Skeletal muscle tissue (tissue), 4 donors: ENCODE data around the gene FBXO44. TPM values are rescaled to one million over a fixed set of nuclear protein-coding genes. Genes with fewer than 3 reads are reported as not detected.

Experiments
- H3K27ac ChIP-seq: one replicate; pipeline ENCODE4 v1.7.0; 2013; ENCODE audit warnings: mild to moderate bottlenecking, low read depth, low read length, inconsistent platforms
- H3K27me3 ChIP-seq, 3 donors: one replicate each; pipeline ENCODE4 v1.7.0; 2013; ENCODE audit warnings: low read length in 3 of 3; ENCODE audit not compliant: control insufficient read depth in 3 of 3, insufficient read depth in 3 of 3
- H3K36me3 ChIP-seq, 3 donors: one replicate each; pipeline ENCODE4 v1.7.0; 2013; ENCODE audit warnings: low read length in 3 of 3; ENCODE audit not compliant: control insufficient read depth in 3 of 3, insufficient read depth in 3 of 3
- H3K4me1 ChIP-seq, 3 donors: one replicate each; pipeline ENCODE4 v1.7.0; 2013; ENCODE audit warnings: low read length in 3 of 3, mild to moderate bottlenecking in 3 of 3; ENCODE audit not compliant: control insufficient read depth in 3 of 3, insufficient read depth in 3 of 3
- H3K4me3 ChIP-seq, 3 donors: one replicate each; pipeline ENCODE4 v1.7.0; 2013; ENCODE audit warnings: low read length in 3 of 3
- H3K9ac ChIP-seq, 3 donors: one replicate each; pipeline ENCODE4 v1.7.0; 2013; ENCODE audit warnings: low read length in 3 of 3, mild to moderate bottlenecking in 3 of 3, moderate library complexity in 2 of 3, low read depth in 1 of 3
- H3K9me3 ChIP-seq, 3 donors: one replicate each; pipeline ENCODE4 v1.7.0; 2013; ENCODE audit warnings: low read length in 3 of 3; ENCODE audit not compliant: control insufficient read depth in 3 of 3
- total RNA-seq: library from RNA; depleted of rRNA; stranded (reverse); fragments of >200 nt; gene quantifications from one replicate; pipeline ENCODE4 v1.2.3, GENCODE V29; 2014
- donor health status: Osteomylitis.

Gene FBXO44
- total RNA-seq, 1 donor from 2014 or later, result 3.1 TPM

- no peak overlapping the region for H3K27ac ChIP-seq
- H3K27me3 ChIP-seq, result no peaks in the 10 kb centered on the region
- peaks cover 9 to 12% (median 9%) of the 10 kb centered on the region in 3 donors for H3K4me1 ChIP-seq
- no peaks in the 10 kb centered on the region for H3K9me3 ChIP-seq
- no peak overlapping the region for H3K4me3 ChIP-seq
- H3K36me3 ChIP-seq, result no peaks in the 10 kb centered on the region
- no peak overlapping the region for H3K9ac ChIP-seq
Observed at GRCh38 chr1:11682287-11682771, 27.7 kb downstream of the FBXO44 start.

- Histone ChIP-seq H3K9ac (no peak overlapping the region), H3K27ac (no peak overlapping the region), H3K27me3 (peaks cover 0 to 3% (median 0%) of the 10 kb centered on the region in 3 donors), H3K9me3 (no peaks in the 10 kb centered on the region), H3K36me3 (no peaks in the 10 kb centered on the region), H3K4me1 (peaks cover 9 to 12% (median 9%) of the 10 kb centered on the region in 3 donors), H3K4me3 (no peak overlapping the region)
Observed at GRCh38 chr1:11682799-11683198, 28.1 kb downstream of the FBXO44 start.

GRCh38 chr1:11684070-11684469 is 29.4 kb downstream of the FBXO44 start:
- H3K4me1 ChIP-seq, result peaks cover 9 to 12% (median 9%) of the 10 kb centered on the region in 3 donors
- H3K9ac ChIP-seq, result no peak overlapping the region
- H3K9me3 ChIP-seq, result no peaks in the 10 kb centered on the region
- peaks cover 3 to 12% (median 6%) of the 10 kb centered on the region in 3 donors for H3K27me3 ChIP-seq
- H3K36me3 ChIP-seq, result no peaks in the 10 kb centered on the region
- H3K27ac ChIP-seq, result no peak overlapping the region
- no peak overlapping the region for H3K4me3 ChIP-seq

DNA sequence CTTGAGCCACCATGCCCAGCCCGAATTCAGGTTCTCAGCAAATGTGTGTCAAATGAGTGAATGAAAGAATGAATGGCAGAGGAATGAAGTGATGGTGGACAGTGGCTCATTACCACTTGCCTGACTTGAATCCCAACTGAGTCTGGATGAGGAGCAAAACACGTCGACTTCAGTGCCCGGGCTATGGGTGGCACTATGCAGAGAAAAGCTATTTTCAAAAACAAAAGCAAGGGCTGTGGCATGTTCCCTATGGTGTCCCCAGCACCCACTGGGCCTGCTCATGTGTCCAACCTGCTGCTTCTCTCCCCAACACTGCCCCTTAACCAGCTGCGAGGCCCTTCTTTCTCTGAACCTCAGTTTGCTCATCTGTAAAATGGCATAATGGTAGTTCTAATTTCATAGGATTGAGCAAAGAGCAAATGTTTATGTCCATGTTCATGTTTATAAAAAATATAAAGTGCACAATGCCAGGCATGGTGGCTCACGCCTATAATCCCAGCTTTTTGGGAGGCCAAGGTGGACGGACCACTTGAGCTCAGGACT is 30.6 kb downstream of the FBXO44 start:
- Histone ChIP-seq H3K36me3 (no peaks in the 10 kb centered on the region), H3K9ac (no peak overlapping the region), H3K27ac (no peak overlapping the region), H3K9me3 (no peaks in the 10 kb centered on the region), H3K4me3 (no peak overlapping the region), H3K4me1 (peaks cover 7 to 10% (median 7%) of the 10 kb centered on the region in 3 donors), H3K27me3 (peaks cover 11 to 21% (median 15%) of the 10 kb centered on the region in 3 donors)

GRCh38 chr1:11688506-11688905 is 33.8 kb downstream of the FBXO44 start:
- Histone ChIP-seq H3K4me1 (peaks cover 7 to 11% (median 8%) of the 10 kb centered on the region in 3 donors), H3K36me3 (no peaks in the 10 kb centered on the region), H3K27ac (no peak overlapping the region), H3K9ac (no peak overlapping the region), H3K27me3 (peaks cover 38 to 50% (median 41%) of the 10 kb centered on the region in 3 donors), H3K9me3 (no peaks in the 10 kb centered on the region), H3K4me3 (no peak overlapping the region)

DNA sequence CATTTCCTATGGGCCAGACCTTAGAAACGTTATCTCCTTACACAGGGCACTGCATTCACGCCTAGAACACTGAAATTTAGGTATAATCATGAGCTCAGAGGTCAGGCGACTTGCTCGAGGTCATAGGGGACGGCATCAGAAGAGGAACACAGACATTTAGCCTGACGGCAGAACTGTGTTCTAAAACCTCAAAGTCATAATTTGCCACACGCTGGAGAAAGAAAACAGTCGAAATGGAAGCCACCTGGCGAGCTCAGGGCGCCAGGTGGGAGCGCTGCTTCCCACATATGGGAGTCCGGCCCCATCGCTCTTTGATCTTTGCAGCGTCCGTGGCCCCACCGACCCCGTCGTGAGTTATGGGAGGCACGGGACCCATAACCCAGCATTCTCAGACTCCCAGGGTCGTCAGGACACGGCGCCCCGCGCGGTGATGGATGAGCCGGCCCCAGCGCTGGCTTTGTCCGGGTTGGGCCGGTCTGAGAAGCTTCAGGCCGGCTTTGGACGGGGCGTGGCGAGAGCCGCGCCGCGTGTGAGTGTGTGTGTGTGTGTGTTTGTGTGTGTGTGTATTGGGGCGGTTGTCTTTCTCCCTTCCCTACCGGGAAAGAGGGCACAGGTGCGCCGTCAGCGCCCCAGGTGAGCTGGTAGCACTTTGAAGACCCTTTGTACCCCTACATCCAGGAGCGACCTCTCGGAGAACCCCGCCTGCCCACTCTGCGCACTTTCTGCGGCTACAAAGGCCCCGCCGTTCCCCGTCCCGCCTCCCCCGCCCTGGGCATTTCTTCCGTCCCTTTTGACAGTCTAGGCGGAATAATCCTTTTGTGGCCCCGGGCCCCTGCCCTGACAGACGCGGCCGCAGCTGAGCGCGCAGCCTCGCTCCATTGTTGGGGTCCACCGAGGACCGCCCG is 36.0 kb downstream of the FBXO44 start:
- Histone ChIP-seq H3K4me1 (peaks cover 8 to 14% (median 12%) of the 10 kb centered on the region in 3 donors), H3K9ac (no peak overlapping the region), H3K36me3 (no peaks in the 10 kb centered on the region), H3K27me3 (peaks cover 55 to 67% (median 57%) of the 10 kb centered on the region in 3 donors), H3K4me3 (peak overlapping the region in 1 of 3 donors; percentile 6), H3K27ac (no peak overlapping the region), H3K9me3 (no peaks in the 10 kb centered on the region)

DNA sequence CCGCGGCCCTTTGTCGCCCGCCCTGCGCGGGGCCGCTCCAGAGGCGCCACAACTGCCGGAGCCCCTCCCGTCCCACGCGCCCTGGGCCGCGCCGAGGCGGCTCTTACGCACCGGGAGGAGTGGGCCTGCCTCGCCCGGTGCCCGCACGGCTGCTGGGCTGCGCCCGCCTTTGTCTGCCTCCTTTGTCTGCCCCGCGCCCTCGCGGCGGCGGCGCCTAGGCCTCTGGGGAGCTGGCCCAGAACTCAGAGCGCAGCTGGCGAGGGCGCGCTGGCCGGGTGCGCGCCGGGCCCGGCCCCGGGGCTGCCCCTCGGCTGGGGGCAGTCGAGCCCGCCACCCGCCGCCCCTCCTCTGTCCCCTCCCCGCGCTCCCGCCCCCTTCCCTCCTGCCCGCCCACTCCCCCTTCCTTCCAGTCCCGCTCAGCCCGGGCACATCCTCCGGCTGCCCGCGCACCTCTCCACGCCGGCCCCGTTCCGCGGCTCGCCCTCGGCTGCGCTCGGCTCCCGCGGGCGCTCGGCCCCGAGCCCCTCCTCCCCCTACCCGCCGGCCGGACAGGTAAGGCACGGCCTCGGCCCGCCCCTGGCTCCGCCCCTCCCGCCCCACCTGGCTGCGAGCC is 36.7 kb downstream of the FBXO44 start, which contains the start of gene DRAXIN:
Gene DRAXIN (plus strand): TSS at position 409 of the 613 bp plus-strand sequence. CDS start 14,549 bp downstream, outside the sequence.
- no peaks in the 10 kb centered on the region for H3K9me3 ChIP-seq
- H3K27ac ChIP-seq, result no peak within 1 kb of the TSS
- no peaks in the 10 kb centered on the region for H3K36me3 ChIP-seq
- H3K4me3 ChIP-seq, result peak within 1 kb of the TSS in 1 of 3 donors; percentile 41
- peaks cover 57 to 67% (median 58%) of the 10 kb centered on the region in 3 donors for H3K27me3 ChIP-seq
- peaks cover 8 to 14% (median 12%) of the 10 kb centered on the region in 3 donors for H3K4me1 ChIP-seq
- no peak within 1 kb of the TSS for H3K9ac ChIP-seq

- Histone ChIP-seq H3K4me1 (peaks cover 8 to 14% (median 12%) of the 10 kb centered on the region in 3 donors), H3K4me3 (no peak overlapping the region), H3K27me3 (peaks cover 57 to 68% (median 60%) of the 10 kb centered on the region in 3 donors), H3K36me3 (no peaks in the 10 kb centered on the region), H3K27ac (no peak overlapping the region), H3K9me3 (no peaks in the 10 kb centered on the region), H3K9ac (no peak overlapping the region)
Observed at GRCh38 chr1:11691928-11692711, 37.4 kb downstream of the FBXO44 start.

- Histone ChIP-seq H3K27me3 (peaks cover 60 to 72% (median 70%) of the 10 kb centered on the region in 3 donors), H3K4me3 (no peak overlapping the region), H3K27ac (no peak overlapping the region)
Observed at GRCh38 chr1:11693024-11693590, 38.4 kb downstream of the FBXO44 start.

More at GRCh38 chr1:11693024-11693590, 38.4 kb downstream of the FBXO44 start:
- H3K9ac ChIP-seq, result no peak overlapping the region
- no peaks in the 10 kb centered on the region for H3K9me3 ChIP-seq
- peaks cover 8 to 14% (median 12%) of the 10 kb centered on the region in 3 donors for H3K4me1 ChIP-seq
- no peaks in the 10 kb centered on the region for H3K36me3 ChIP-seq
